ENCODE measurements around the gene SH3RF3. TPM values are rescaled to one million over a fixed set of nuclear protein-coding genes. Genes with fewer than 3 reads are reported as not detected.
"Not testable (repeated sequence)": the region's sequence is repeated elsewhere in the genome, so short reads cannot be mapped to it uniquely, and the experiment has no call there.

The SH3RF3 gene
- polyA plus RNA-seq, 2 donors, result 1.1 to 1.3 TPM

GRCh38 chr2:109532728-109533076 is 403.7 kb downstream of the SH3RF3 start:
- Histone ChIP-seq H3K27me3 (ENCODE audit: control insufficient read depth in 1 of 2, insufficient read depth in 2 of 2, low read length in 2 of 2) (no peaks in the 10 kb centered on the region), H3K36me3 (ENCODE audit: control insufficient read depth in 2 of 2, insufficient read depth in 2 of 2, low read length in 1 of 2) (no peaks in the 10 kb centered on the region), H3K4me3 (ENCODE audit: low read depth in 1 of 2, low read length in 2 of 2) (no peak overlapping the region), H3K9me3 (ENCODE audit: control insufficient read depth in 2 of 2, insufficient read depth in 1 of 2, low read depth in 1 of 2, low read length in 1 of 2) (no peaks in the 10 kb centered on the region), H3K4me1 (ENCODE audit: control insufficient read depth in 2 of 2, insufficient read depth in 2 of 2, low read length in 1 of 2) (peaks cover 0 to 3% of the 10 kb centered on the region in 2 donors), H3K27ac (ENCODE audit: low read depth in 2 of 2, low read length in 1 of 2) (no peak overlapping the region)
- WGBS, 2 donors, result 85 to 90% methylated on average over 5 of the region's 5 CpGs

GRCh38 chr2:109533823-109534222 is 404.8 kb downstream of the SH3RF3 start:
- WGBS, 2 donors, result 65 to 78% methylated on average over 7 of the region's 7 CpGs

DNA sequence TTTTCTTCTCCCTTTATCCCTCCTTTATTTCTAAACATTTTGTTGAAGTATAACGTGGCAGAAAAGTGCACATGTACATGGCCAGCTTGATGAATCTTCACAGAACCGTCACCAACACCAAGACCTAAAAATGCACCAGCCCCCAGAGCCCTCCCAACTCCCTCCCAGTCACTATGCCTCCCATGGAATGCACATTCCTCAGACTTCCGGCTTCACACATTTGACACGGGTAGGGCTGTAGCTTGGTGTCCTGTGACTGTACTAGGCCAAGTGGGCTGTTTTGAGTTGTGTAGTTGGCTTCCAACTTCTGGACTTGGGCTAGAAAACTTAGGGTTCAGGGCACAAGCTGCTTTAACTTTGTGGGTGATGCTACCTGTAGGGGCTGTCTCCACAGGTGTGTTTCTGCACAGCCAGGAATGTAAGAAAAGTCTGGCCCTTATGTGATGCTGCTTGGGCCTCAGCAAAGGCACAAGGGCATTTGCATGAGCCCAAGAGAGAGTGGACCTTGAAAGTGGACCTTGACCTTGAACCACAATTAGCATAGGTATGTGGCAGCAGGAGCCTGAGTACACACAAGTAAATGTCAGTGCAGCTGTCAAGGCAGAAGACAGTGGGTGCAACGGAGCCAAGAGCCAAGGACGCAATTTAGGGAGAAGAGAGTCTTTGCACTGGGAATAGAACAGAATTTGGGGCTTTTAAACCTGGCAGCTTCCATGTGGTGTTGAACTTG is 406.4 kb downstream of the SH3RF3 start:
- H3K27ac ChIP-seq (ENCODE audit: low read depth in 2 of 2, low read length in 1 of 2), result no peak overlapping the region
- H3K27me3 ChIP-seq (ENCODE audit: control insufficient read depth in 1 of 2, insufficient read depth in 2 of 2, low read length in 2 of 2), result no peaks in the 10 kb centered on the region
- no peaks in the 10 kb centered on the region for H3K9me3 ChIP-seq (ENCODE audit: control insufficient read depth in 2 of 2, insufficient read depth in 1 of 2, low read depth in 1 of 2, low read length in 1 of 2)
- WGBS, 2 donors, result 61 to 75% methylated on average over 6 of the region's 6 CpGs
- no peaks in the 10 kb centered on the region for H3K36me3 ChIP-seq (ENCODE audit: control insufficient read depth in 2 of 2, insufficient read depth in 2 of 2, low read length in 1 of 2)
- H3K4me1 ChIP-seq (ENCODE audit: control insufficient read depth in 2 of 2, insufficient read depth in 2 of 2, low read length in 1 of 2), result no peaks in the 10 kb centered on the region
- no peak overlapping the region for H3K4me3 ChIP-seq (ENCODE audit: low read depth in 1 of 2, low read length in 2 of 2)

More at GRCh38 chr2:109533823-109534222, 404.8 kb downstream of the SH3RF3 start:
- Histone ChIP-seq H3K36me3 (ENCODE audit: control insufficient read depth in 2 of 2, insufficient read depth in 2 of 2, low read length in 1 of 2) (no peaks in the 10 kb centered on the region), H3K4me1 (ENCODE audit: control insufficient read depth in 2 of 2, insufficient read depth in 2 of 2, low read length in 1 of 2) (peaks cover 0 to 3% of the 10 kb centered on the region in 2 donors), H3K27ac (ENCODE audit: low read depth in 2 of 2, low read length in 1 of 2) (no peak overlapping the region), H3K4me3 (ENCODE audit: low read depth in 1 of 2, low read length in 2 of 2) (no peak overlapping the region), H3K9me3 (ENCODE audit: control insufficient read depth in 2 of 2, insufficient read depth in 1 of 2, low read depth in 1 of 2, low read length in 1 of 2) (no peaks in the 10 kb centered on the region), H3K27me3 (ENCODE audit: control insufficient read depth in 1 of 2, insufficient read depth in 2 of 2, low read length in 2 of 2) (no peaks in the 10 kb centered on the region)

DNA sequence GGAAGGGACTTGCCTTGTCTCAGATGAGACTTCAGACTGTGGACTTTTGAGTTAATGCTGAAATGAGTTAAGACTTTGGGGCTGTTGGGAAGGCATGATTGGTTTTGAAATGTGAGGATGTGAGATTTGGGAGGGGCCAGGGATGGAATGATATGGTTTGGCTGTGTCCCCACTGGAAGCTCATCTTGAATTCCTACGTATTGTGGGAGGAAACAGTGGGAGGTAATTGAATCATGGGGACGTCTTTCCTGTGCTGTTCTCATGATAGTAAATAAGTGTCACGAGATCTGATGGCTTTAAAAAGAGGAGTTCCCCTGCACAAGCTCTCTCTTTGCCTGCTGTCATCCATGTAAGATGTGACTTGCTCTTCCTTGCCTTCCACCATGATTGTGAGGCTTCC is 407.6 kb downstream of the SH3RF3 start:
- H3K27me3 ChIP-seq (ENCODE audit: control insufficient read depth in 1 of 2, insufficient read depth in 2 of 2, low read length in 2 of 2); H3K4me1 ChIP-seq (ENCODE audit: control insufficient read depth in 2 of 2, insufficient read depth in 2 of 2, low read length in 1 of 2); H3K9me3 ChIP-seq (ENCODE audit: control insufficient read depth in 2 of 2, insufficient read depth in 1 of 2, low read depth in 1 of 2, low read length in 1 of 2); H3K36me3 ChIP-seq (ENCODE audit: control insufficient read depth in 2 of 2, insufficient read depth in 2 of 2, low read length in 1 of 2); H3K27ac ChIP-seq (ENCODE audit: low read depth in 2 of 2, low read length in 1 of 2); H3K4me3 ChIP-seq (ENCODE audit: low read depth in 1 of 2, low read length in 2 of 2): not testable (repeated sequence)
- WGBS, 2 donors, result 53 to 60% methylated on average over 3 of the region's 3 CpGs

- H3K36me3 ChIP-seq (ENCODE audit: control insufficient read depth in 2 of 2, insufficient read depth in 2 of 2, low read length in 1 of 2), result peaks cover 3 to 4% of the 10 kb centered on the region in 2 donors
- H3K27ac ChIP-seq (ENCODE audit: low read depth in 2 of 2, low read length in 1 of 2), result no peak overlapping the region
- peaks cover 0 to 2% of the 10 kb centered on the region in 2 donors for H3K4me1 ChIP-seq (ENCODE audit: control insufficient read depth in 2 of 2, insufficient read depth in 2 of 2, low read length in 1 of 2)
- no peaks in the 10 kb centered on the region for H3K27me3 ChIP-seq (ENCODE audit: control insufficient read depth in 1 of 2, insufficient read depth in 2 of 2, low read length in 2 of 2)
- WGBS, 2 donors, result 75 to 80% methylated on average over 10 of the region's 10 CpGs
- H3K4me3 ChIP-seq (ENCODE audit: low read depth in 1 of 2, low read length in 2 of 2), result no peak overlapping the region
- H3K9me3 ChIP-seq (ENCODE audit: control insufficient read depth in 2 of 2, insufficient read depth in 1 of 2, low read depth in 1 of 2, low read length in 1 of 2), result no peaks in the 10 kb centered on the region
Measured at GRCh38 chr2:109537565-109538222, 408.7 kb downstream of the SH3RF3 start.

DNA sequence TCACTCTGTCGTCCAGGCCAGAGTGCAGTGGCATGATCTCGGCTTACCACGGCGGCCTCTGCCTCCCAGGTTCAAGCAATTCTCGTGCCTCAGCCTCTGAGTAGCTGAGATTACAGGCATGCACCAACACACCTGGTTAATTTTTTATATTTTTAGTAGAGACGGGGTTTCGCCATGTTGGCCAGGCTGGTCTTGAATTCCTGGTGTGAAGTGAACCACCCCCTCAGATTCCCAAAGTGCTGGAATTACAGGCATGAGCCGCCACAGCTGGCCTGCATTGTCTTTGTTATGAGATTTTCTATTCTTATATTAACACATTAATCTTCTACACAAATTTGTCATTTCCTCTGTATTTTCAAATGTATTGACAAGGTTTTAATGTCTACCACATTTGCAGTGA is 409.5 kb downstream of the SH3RF3 start:
- H3K4me3 ChIP-seq (ENCODE audit: low read depth in 1 of 2, low read length in 2 of 2), result no peak overlapping the region
- no peak overlapping the region for H3K27ac ChIP-seq (ENCODE audit: low read depth in 2 of 2, low read length in 1 of 2)
- WGBS, 2 donors, result 81 to 83% methylated on average over 8 of the region's 8 CpGs
- H3K9me3 ChIP-seq (ENCODE audit: control insufficient read depth in 2 of 2, insufficient read depth in 1 of 2, low read depth in 1 of 2, low read length in 1 of 2), result no peaks in the 10 kb centered on the region
- H3K4me1 ChIP-seq (ENCODE audit: control insufficient read depth in 2 of 2, insufficient read depth in 2 of 2, low read length in 1 of 2), result peaks cover 0 to 2% of the 10 kb centered on the region in 2 donors
- H3K36me3 ChIP-seq (ENCODE audit: control insufficient read depth in 2 of 2, insufficient read depth in 2 of 2, low read length in 1 of 2), result peaks cover 3 to 4% of the 10 kb centered on the region in 2 donors
- H3K27me3 ChIP-seq (ENCODE audit: control insufficient read depth in 1 of 2, insufficient read depth in 2 of 2, low read length in 2 of 2), result no peaks in the 10 kb centered on the region

DNA sequence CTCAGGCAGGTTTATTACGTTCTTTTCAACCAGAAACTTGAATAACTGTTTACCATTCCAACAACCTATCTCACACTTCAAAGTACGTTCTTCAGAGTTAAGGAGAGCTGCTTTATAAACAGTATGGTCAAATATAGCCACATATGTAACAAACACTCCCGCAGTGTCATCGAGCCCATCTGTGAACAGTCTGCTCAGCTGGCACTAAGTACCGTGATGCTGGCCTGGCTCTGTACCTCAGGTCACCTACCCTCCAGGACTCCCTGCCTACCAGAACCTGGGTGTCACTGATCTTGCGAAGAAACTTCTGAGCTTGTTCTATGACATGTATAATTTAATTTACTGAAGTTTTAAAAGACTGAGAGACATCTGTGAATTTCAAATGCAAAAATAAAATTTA is 413.4 kb downstream of the SH3RF3 start:
- Histone ChIP-seq H3K27me3 (ENCODE audit: control insufficient read depth in 1 of 2, insufficient read depth in 2 of 2, low read length in 2 of 2) (no peaks in the 10 kb centered on the region), H3K27ac (ENCODE audit: low read depth in 2 of 2, low read length in 1 of 2) (no peak overlapping the region), H3K4me1 (ENCODE audit: control insufficient read depth in 2 of 2, insufficient read depth in 2 of 2, low read length in 1 of 2) (peaks cover 0 to 2% of the 10 kb centered on the region in 2 donors), H3K9me3 (ENCODE audit: control insufficient read depth in 2 of 2, insufficient read depth in 1 of 2, low read depth in 1 of 2, low read length in 1 of 2) (no peaks in the 10 kb centered on the region), H3K4me3 (ENCODE audit: low read depth in 1 of 2, low read length in 2 of 2) (no peak overlapping the region), H3K36me3 (ENCODE audit: control insufficient read depth in 2 of 2, insufficient read depth in 2 of 2, low read length in 1 of 2) (peaks cover 3 to 4% of the 10 kb centered on the region in 2 donors)
- 85 to 88% methylated on average over 6 of the region's 6 CpGs for WGBS, 2 donors

DNA sequence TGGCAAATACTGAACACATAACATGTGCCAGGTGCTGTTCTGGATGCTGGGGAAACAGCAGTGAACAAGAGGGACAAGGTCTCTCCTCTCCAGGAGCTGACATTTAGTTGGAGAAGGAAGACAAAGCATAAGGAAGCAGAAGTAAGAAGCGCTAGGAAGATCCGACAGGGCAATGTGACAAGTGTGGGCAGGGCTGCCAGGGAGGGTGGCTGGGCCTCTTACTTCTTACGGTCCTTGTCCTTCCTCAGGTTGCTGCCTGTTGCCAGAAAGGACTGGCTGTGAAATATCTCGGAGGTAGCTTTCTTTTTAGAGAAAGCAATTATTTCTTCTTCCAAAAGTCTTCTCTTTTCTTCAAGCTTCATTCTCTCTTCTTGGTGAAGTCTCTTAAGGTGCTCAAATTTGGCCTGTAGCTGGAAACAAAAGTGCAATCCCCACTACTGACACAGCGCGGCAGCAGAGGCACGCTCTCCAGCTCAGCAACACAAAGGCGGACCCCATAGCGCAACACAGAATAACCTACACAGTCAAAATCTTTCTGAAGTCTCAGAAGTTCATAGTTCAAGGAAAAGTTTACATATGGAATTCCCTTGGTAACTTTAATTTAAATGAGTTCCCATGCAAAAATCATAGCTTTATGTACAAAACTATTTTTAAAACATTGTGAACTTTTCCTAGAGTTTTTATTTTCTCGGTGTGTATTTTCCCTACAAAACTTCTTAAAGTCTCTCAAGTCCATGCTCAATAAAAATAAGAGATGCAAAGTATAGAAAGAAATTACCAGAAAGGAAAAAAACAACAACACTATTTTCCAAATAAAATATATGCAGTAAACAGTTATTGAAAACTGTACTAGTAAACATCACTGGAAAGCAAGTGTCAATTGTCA is 417.1 kb downstream of the SH3RF3 start:
- no peaks in the 10 kb centered on the region for H3K27me3 ChIP-seq (ENCODE audit: control insufficient read depth in 1 of 2, insufficient read depth in 2 of 2, low read length in 2 of 2)
- 27 to 32% methylated on average over 10 of the region's 10 CpGs for WGBS, 2 donors
- H3K4me1 ChIP-seq (ENCODE audit: control insufficient read depth in 2 of 2, insufficient read depth in 2 of 2, low read length in 1 of 2), result peaks cover 0 to 2% of the 10 kb centered on the region in 2 donors
- H3K36me3 ChIP-seq (ENCODE audit: control insufficient read depth in 2 of 2, insufficient read depth in 2 of 2, low read length in 1 of 2), result peaks cover 3 to 4% of the 10 kb centered on the region in 2 donors
- no peak overlapping the region for H3K4me3 ChIP-seq (ENCODE audit: low read depth in 1 of 2, low read length in 2 of 2)
- peak overlapping the region in 1 of 2 donors; percentile 65 for H3K27ac ChIP-seq (ENCODE audit: low read depth in 2 of 2, low read length in 1 of 2)
- no peaks in the 10 kb centered on the region for H3K9me3 ChIP-seq (ENCODE audit: control insufficient read depth in 2 of 2, insufficient read depth in 1 of 2, low read depth in 1 of 2, low read length in 1 of 2)

GRCh38 chr2:109547280-109547679 is 418.3 kb downstream of the SH3RF3 start:
- Histone ChIP-seq H3K4me3 (ENCODE audit: low read depth in 1 of 2, low read length in 2 of 2) (no peak overlapping the region), H3K27ac (ENCODE audit: low read depth in 2 of 2, low read length in 1 of 2) (no peak overlapping the region), H3K4me1 (ENCODE audit: control insufficient read depth in 2 of 2, insufficient read depth in 2 of 2, low read length in 1 of 2) (no peaks in the 10 kb centered on the region), H3K36me3 (ENCODE audit: control insufficient read depth in 2 of 2, insufficient read depth in 2 of 2, low read length in 1 of 2) (no peaks in the 10 kb centered on the region), H3K9me3 (ENCODE audit: control insufficient read depth in 2 of 2, insufficient read depth in 1 of 2, low read depth in 1 of 2, low read length in 1 of 2) (no peaks in the 10 kb centered on the region), H3K27me3 (ENCODE audit: control insufficient read depth in 1 of 2, insufficient read depth in 2 of 2, low read length in 2 of 2) (no peaks in the 10 kb centered on the region)
- WGBS, 2 donors, result 84% methylated on average over 2 of the region's 2 CpGs
